CD4-positive, alpha-beta T cell (primary cell): ENCODE results near the gene TBC1D22A. TPM values are rescaled to one million over a fixed set of nuclear protein-coding genes. Genes with fewer than 3 reads are reported as not detected.

ENCODE experiments used
- ATAC-seq: fragments of 200-7000 bp; cut with Tn5 transposase; one replicate; pipeline ENCODE4 v1.10.0; 2022; ENCODE audit warnings: mild to moderate bottlenecking; ENCODE audit not compliant: poor library complexity
- CTCF ChIA-PET: fragments of 350-600 bp; sonication (Branson Sonifier 250); formaldehyde crosslinking; loops from one replicate; lab custom pipeline; 2021; ENCODE audit warnings: antibody characterized with exemption, inconsistent platforms; lab: Charles Lee
- POLR2A ChIA-PET: fragments of 350-600 bp; sonication (Branson Sonifier 250); formaldehyde crosslinking; loops from one replicate; lab custom pipeline; 2021; ENCODE audit warnings: antibody characterized with exemption, inconsistent platforms; lab: Charles Lee
- DNase-seq, 14 experiments: peaks; one replicate each; pipeline ENCODE4 v3.0.0-alpha.2; 2013 to 2020; ENCODE audit warnings: mixed read lengths in 2 of 14
- H3K27ac ChIP-seq, 2 donors: one replicate each; pipeline versions ENCODE4 v1.5.1 to v1.7.0; 2013; ENCODE audit warnings: low read length in 2 of 2, low read depth in 1 of 2, mild to moderate bottlenecking in 1 of 2
- H3K27me3 ChIP-seq, 2 experiments: 1 replicate in 1 of 2; 2 replicates in 1 of 2; pipeline versions ENCODE4 v1.6.1 to v1.7.0; 2013; ENCODE audit warnings: low read length in 2 of 2, control low read depth in 1 of 2, mild to moderate bottlenecking in 1 of 2, moderate library complexity in 1 of 2; ENCODE audit not compliant: insufficient read depth in 2 of 2, control insufficient read depth in 1 of 2
- H3K36me3 ChIP-seq: one replicate; pipeline ENCODE4 v1.6.1; 2013; ENCODE audit warnings: low read length, control low read depth; ENCODE audit not compliant: insufficient read depth
- H3K4me1 ChIP-seq: one replicate; pipeline ENCODE4 v1.6.1; 2013; ENCODE audit warnings: low read length, control low read depth; ENCODE audit not compliant: insufficient read depth
- H3K4me3 ChIP-seq: one replicate; pipeline ENCODE4 v1.5.1; 2013; ENCODE audit warnings: mild to moderate bottlenecking, low read length, moderate library complexity
- H3K9me3 ChIP-seq, 2 experiments: 1 replicate in 1 of 2; 2 replicates in 1 of 2; pipeline versions ENCODE4 v1.6.1 to v1.7.0; 2013; ENCODE audit warnings: low read length in 2 of 2, mild to moderate bottlenecking in 2 of 2, control low read depth in 1 of 2, moderate library complexity in 1 of 2; ENCODE audit not compliant: control insufficient read depth in 1 of 2, insufficient read depth in 1 of 2
- H3K27ac Mint-ChIP-seq: one replicate; pipeline ENCODE4 v1.8.0; 2020; ENCODE audit warnings: mixed read lengths
- H3K27me3 Mint-ChIP-seq: one replicate; pipeline ENCODE4 v1.8.0; 2021; ENCODE audit warnings: mixed read lengths
- H3K36me3 Mint-ChIP-seq: one replicate; pipeline ENCODE4 v1.8.0; 2021; ENCODE audit warnings: low read depth, mixed read lengths
- H3K4me1 Mint-ChIP-seq: one replicate; pipeline ENCODE4 v1.8.0; 2021; ENCODE audit warnings: low read depth, mixed read lengths
- H3K4me3 Mint-ChIP-seq: one replicate; pipeline ENCODE4 v1.8.0; 2020; ENCODE audit warnings: mild to moderate bottlenecking, mixed read lengths
- H3K9me3 Mint-ChIP-seq: one replicate; pipeline ENCODE4 v1.8.0; 2020; ENCODE audit warnings: mixed read lengths
- intact Hi-C, 2 experiments: fragments of 100-400 bp; cut with DNase I in 1 of 2; cut with micrococcal nuclease in 1 of 2; formaldehyde crosslinking; loops; one replicate each; pipeline versions ENCODE4 v1.15.1 to v1.9.0; 2023 to 2025; cut with DNase I, micrococcal nuclease
- total RNA-seq, 174 experiments: library from RNA in 2 of 174; stranded (reverse) in 2 of 174; gene quantifications; one replicate each; pipeline ENCODE4 v1.2.3 and lab custom pipeline; 2021 to 2026
- TF ChIP-seq, protein P1 (sequence below): fragments of 200-600 bp; IDR thresholded peaks from one replicate; pipeline ENCODE4 v1.8.0; 2022; ENCODE audit warnings: antibody characterized with exemption, mild to moderate bottlenecking

Gene TBC1D22A
- total RNA-seq, 2 experiments from 2014 or later = 27.1 to 31.7 TPM

DNA sequence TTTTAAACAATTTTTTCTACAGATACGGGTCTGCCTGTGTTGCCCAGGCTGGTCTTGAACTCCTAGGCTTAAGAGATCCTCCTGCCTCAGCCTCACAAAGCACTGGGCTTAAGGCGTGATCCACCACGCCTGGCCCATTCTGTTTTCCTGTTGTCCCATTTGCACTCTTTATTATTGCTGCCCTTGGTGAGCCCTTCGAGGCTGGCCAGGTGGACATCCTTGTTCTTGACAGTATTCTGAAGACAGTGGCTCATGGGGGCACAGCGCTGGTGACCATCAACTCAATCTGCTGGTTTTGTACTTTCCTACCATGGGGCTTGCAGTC lies 35.6 kb downstream of the TBC1D22A start:
- Mint-ChIP-seq H3K36me3 (peaks cover 64% of the 10 kb centered on the region), H3K4me1 (peaks cover 40% of the 10 kb centered on the region), H3K9me3 (no peaks in the 10 kb centered on the region), H3K27me3 (no peaks in the 10 kb centered on the region), H3K27ac (peak overlapping the region; percentile 84), H3K4me3 (no peak overlapping the region)
- Histone ChIP-seq H3K4me1 (peaks cover 13% of the 10 kb centered on the region), H3K4me3 (no peak overlapping the region), H3K27ac (no peak overlapping the region), H3K27me3 (no peaks in the 10 kb centered on the region), H3K36me3 (peaks cover 86% of the 10 kb centered on the region), H3K9me3 (no peaks in the 10 kb centered on the region)
- intact Hi-C loops = no loop called here
- CTCF ChIA-PET = interaction anchor here (1.1 to 2.1 kb wide), 2 partner anchors 36 to 39 kb away, joined by 10 to 12 read pairs; partner anchors contain the start of gene TBC1D22A
- TF ChIP-seq, protein P1, sequence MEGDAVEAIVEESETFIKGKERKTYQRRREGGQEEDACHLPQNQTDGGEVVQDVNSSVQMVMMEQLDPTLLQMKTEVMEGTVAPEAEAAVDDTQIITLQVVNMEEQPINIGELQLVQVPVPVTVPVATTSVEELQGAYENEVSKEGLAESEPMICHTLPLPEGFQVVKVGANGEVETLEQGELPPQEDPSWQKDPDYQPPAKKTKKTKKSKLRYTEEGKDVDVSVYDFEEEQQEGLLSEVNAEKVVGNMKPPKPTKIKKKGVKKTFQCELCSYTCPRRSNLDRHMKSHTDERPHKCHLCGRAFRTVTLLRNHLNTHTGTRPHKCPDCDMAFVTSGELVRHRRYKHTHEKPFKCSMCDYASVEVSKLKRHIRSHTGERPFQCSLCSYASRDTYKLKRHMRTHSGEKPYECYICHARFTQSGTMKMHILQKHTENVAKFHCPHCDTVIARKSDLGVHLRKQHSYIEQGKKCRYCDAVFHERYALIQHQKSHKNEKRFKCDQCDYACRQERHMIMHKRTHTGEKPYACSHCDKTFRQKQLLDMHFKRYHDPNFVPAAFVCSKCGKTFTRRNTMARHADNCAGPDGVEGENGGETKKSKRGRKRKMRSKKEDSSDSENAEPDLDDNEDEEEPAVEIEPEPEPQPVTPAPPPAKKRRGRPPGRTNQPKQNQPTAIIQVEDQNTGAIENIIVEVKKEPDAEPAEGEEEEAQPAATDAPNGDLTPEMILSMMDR = no peak
- POLR2A ChIA-PET = interaction anchor here (0.9 to 1.1 kb wide), 3 partner anchors 8 to 60 kb away, joined by 4 to 6 read pairs (median 4); partner anchors contain the start of genes CERK and TBC1D22A
- no peak for DNase-seq
- ATAC-seq = no peak

DNA sequence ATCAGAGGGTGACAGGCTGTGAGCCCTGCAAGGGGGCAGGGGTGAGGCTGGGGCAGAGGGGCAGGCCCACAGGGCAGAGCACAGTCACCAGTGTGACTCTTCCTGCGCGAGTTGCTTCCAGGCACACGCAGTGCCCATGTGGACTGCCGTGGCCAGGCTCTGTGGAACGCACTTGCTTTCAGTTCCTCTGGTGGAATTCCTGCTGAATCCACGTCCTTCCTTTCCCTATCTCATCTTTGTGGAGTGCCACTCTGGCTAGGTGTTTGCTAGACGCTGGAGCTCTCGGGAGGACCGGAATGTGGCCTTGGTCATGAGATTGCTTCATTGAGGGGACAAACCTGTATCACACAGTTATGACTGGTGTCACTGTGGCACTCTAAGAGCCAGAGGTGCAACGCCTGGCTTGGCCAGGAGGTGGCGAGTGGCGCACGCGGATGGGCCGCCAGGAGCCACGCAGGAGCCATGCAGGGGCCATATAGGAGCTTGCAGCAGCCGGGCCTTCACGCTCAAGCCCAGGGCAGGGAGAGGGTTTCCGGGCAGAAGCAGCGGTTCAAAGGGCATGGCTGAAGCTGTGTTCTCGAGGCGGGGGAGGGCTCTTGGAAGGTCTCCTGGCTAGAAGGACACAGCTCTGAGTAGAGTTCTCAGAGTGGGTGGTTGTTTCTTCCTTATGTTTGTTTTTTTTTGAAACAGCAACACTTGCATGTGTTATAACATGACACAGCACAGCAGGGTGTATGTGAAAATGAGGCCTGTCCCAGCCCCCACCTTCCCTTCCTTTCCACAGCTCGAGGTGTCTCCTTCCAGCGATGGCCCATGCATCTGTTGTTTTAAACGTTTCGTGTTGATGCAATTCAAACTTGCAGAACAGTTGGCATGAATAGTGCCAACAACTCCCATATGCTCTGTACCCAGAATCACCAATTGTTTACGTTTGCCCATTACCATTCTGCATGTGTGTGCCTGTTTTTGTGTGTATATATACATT lies 36.2 kb downstream of the TBC1D22A start:
- H3K36me3 ChIP-seq = peaks cover 80% of the 10 kb centered on the region
- Mint-ChIP-seq H3K4me1 (peaks cover 47% of the 10 kb centered on the region), H3K27ac (peak overlapping the region; percentile 84), H3K9me3 (no peaks in the 10 kb centered on the region), H3K36me3 (peaks cover 70% of the 10 kb centered on the region), H3K4me3 (peak overlapping the region; percentile 8), H3K27me3 (no peaks in the 10 kb centered on the region)
- no peak overlapping the region for H3K4me3 ChIP-seq
- H3K9me3 ChIP-seq = no peaks in the 10 kb centered on the region
- intact Hi-C loops = no loop called here
- ATAC-seq (peak; percentile 85), DNase-seq (peak; percentile 54 to 85 (median 78))
- peaks cover 14% of the 10 kb centered on the region for H3K4me1 ChIP-seq
- no peak overlapping the region for H3K27ac ChIP-seq
- CTCF ChIA-PET = interaction anchor here (0.6 to 2.1 kb wide), 9 partner anchors 12 to 726 kb away, joined by 3 to 12 read pairs (median 4); partner anchors contain the start of gene TBC1D22A
- no peaks in the 10 kb centered on the region for H3K27me3 ChIP-seq
- TF ChIP-seq, protein P1 = peak; percentile 79
- POLR2A ChIA-PET = interaction anchor here (0.7 to 1.4 kb wide), 5 partner anchors 9 to 60 kb away, joined by 3 to 7 read pairs (median 4); partner anchors contain the start of genes CERK and TBC1D22A

DNA sequence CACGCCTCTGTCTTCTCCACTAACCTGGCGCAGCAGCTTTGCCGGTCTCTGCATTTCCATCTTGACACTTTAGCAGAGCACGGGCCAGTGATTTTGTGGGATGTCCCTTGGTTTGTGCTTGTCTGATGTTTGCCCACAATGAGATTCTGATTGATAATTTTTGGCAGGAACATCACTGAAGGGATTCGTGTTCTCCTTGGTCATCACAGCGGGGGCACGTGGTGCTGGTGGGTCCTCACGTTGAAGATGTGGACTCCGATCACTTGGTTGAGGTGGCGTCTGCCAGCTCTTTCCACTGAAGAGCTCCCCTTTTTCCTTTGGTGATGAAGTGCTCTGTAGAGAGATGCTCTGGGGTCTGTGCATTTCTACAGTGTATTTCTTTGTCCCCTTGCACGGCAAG lies 37.2 kb downstream of the TBC1D22A start:
- peaks cover 15% of the 10 kb centered on the region for H3K4me1 ChIP-seq
- Mint-ChIP-seq H3K27me3 (no peaks in the 10 kb centered on the region), H3K9me3 (no peaks in the 10 kb centered on the region), H3K36me3 (peaks cover 61% of the 10 kb centered on the region), H3K27ac (peak overlapping the region; percentile 56), H3K4me3 (no peak overlapping the region), H3K4me1 (peaks cover 53% of the 10 kb centered on the region)
- ATAC-seq (no peak), DNase-seq (no peak)
- no peak overlapping the region for H3K27ac ChIP-seq
- no peaks in the 10 kb centered on the region for H3K9me3 ChIP-seq
- peaks cover 79% of the 10 kb centered on the region for H3K36me3 ChIP-seq
- CTCF ChIA-PET = interaction anchor here (1.6 to 2.1 kb wide), 2 partner anchors 41 to 61 kb away, joined by 4 to 12 read pairs; no protein-coding TSS in a partner anchor
- POLR2A ChIA-PET = interaction anchor here (1.4 kb wide), 1 partner anchor 51 kb away, joined by 7 read pairs; no protein-coding TSS in a partner anchor
- intact Hi-C loops = loop anchor here in 1 of 2 experiments (5.0 kb wide), 1 partner anchor 127 kb away; no protein-coding TSS in a partner anchor
- TF ChIP-seq, protein P1 = no peak
- no peak overlapping the region for H3K4me3 ChIP-seq
- no peaks in the 10 kb centered on the region for H3K27me3 ChIP-seq
